Ishikawa (cell line): ENCODE results near the gene CERS3.

ENCODE experiments used
- CEBPB ChIP-seq: IDR thresholded peaks from 2 replicates; pipeline ENCODE4 v1.6.1; 2012
- CREB1 ChIP-seq: IDR thresholded peaks from 2 replicates; pipeline ENCODE4 v1.6.1; 2012; ENCODE audit warnings: low read depth
- EGR1 ChIP-seq: IDR thresholded peaks from 2 replicates; pipeline ENCODE4 v1.6.1; 2012
- EP300 ChIP-seq: IDR thresholded peaks from 2 replicates; pipeline ENCODE4 v1.6.1; 2012; ENCODE audit warnings: borderline replicate concordance
- FOXM1 ChIP-seq: IDR thresholded peaks from 2 replicates; pipeline ENCODE4 v1.6.1; 2012; ENCODE audit warnings: low read depth, borderline replicate concordance
- MAX ChIP-seq: IDR thresholded peaks from 2 replicates; pipeline ENCODE4 v1.6.1; 2012
- NFIC ChIP-seq: IDR thresholded peaks from 2 replicates; pipeline ENCODE4 v1.6.1; 2012
- RAD21 ChIP-seq: IDR thresholded peaks from 2 replicates; pipeline ENCODE4 v1.6.1; 2012; ENCODE audit warnings: low read depth
- TAF1 ChIP-seq: IDR thresholded peaks from 2 replicates; pipeline ENCODE4 v1.6.1; 2012; ENCODE audit warnings: low read depth, mild to moderate bottlenecking
- TCF12 ChIP-seq: IDR thresholded peaks from 2 replicates; pipeline ENCODE4 v1.6.1; 2012; ENCODE audit warnings: low read depth
- TEAD4 ChIP-seq: IDR thresholded peaks from 2 replicates; pipeline ENCODE4 v1.6.1; 2012
- USF1 ChIP-seq: IDR thresholded peaks from 2 replicates; pipeline ENCODE4 v1.6.1; 2012
- YY1 ChIP-seq: IDR thresholded peaks from 2 replicates; pipeline ENCODE4 v1.6.1; 2012; ENCODE audit warnings: low read depth
- ZBTB7A ChIP-seq: IDR thresholded peaks from 2 replicates; pipeline ENCODE4 v1.6.1; 2012; ENCODE audit warnings: low read depth
- TF ChIP-seq, protein P1 (sequence below): IDR thresholded peaks from 2 replicates; pipeline ENCODE4 v1.6.1; 2012; ENCODE audit warnings: low read depth, mild to moderate bottlenecking

CERS3 gene

GRCh38 chr15:100516643-100517512, 11.9 kb downstream of the CERS3 start:
- TF ChIP-seq USF1 (no peak), TCF12 (no peak), CREB1 (no peak), NFIC (no peak), EGR1 (no peak), YY1 (no peak), ZBTB7A (no peak), TEAD4 (no peak), FOXM1 (no peak), TAF1 (no peak), CEBPB (no peak), MAX (no peak), EP300 (no peak), RAD21 (no peak)
- TF ChIP-seq, protein P1, sequence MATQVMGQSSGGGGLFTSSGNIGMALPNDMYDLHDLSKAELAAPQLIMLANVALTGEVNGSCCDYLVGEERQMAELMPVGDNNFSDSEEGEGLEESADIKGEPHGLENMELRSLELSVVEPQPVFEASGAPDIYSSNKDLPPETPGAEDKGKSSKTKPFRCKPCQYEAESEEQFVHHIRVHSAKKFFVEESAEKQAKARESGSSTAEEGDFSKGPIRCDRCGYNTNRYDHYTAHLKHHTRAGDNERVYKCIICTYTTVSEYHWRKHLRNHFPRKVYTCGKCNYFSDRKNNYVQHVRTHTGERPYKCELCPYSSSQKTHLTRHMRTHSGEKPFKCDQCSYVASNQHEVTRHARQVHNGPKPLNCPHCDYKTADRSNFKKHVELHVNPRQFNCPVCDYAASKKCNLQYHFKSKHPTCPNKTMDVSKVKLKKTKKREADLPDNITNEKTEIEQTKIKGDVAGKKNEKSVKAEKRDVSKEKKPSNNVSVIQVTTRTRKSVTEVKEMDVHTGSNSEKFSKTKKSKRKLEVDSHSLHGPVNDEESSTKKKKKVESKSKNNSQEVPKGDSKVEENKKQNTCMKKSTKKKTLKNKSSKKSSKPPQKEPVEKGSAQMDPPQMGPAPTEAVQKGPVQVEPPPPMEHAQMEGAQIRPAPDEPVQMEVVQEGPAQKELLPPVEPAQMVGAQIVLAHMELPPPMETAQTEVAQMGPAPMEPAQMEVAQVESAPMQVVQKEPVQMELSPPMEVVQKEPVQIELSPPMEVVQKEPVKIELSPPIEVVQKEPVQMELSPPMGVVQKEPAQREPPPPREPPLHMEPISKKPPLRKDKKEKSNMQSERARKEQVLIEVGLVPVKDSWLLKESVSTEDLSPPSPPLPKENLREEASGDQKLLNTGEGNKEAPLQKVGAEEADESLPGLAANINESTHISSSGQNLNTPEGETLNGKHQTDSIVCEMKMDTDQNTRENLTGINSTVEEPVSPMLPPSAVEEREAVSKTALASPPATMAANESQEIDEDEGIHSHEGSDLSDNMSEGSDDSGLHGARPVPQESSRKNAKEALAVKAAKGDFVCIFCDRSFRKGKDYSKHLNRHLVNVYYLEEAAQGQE = no peak

- TF ChIP-seq RAD21 (no peak), EP300 (no peak), FOXM1 (no peak), EGR1 (no peak), MAX (no peak), TAF1 (no peak), CREB1 (no peak), NFIC (no peak), YY1 (no peak), TCF12 (no peak)
- TF ChIP-seq, protein P1 = no peak
These were observed 13.0 kb downstream of the CERS3 start for GRCh38 chr15:100515758-100516157.

GRCh38 chr15:100508641-100509300, 20.0 kb downstream of the CERS3 start:
- TF ChIP-seq FOXM1 = no peak

DNA sequence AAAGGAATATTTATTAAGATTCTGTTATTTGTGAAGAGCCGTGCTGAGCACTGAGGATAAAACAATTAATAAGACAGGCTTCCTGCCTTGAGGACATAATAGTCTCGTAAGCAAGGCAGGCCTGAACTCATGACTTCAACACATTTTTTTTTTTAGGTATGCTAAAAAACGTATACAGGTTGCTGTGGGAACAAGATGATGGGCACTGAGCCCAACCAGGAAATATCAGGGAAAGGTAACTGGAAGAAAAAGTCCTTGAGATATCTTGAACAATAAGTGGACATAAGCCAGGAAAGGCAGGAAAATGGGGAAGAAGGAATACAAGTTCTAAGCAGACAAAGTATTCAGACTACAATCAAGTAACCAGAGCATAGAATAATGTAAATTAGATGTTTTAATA, 26.1 kb downstream of the CERS3 start:
- no peak for TF ChIP-seq TCF12
- no peak for TF ChIP-seq EGR1
- TF ChIP-seq ZBTB7A = no peak
- no peak for TF ChIP-seq FOXM1
- TF ChIP-seq YY1 = no peak
- TF ChIP-seq NFIC = no peak

DNA sequence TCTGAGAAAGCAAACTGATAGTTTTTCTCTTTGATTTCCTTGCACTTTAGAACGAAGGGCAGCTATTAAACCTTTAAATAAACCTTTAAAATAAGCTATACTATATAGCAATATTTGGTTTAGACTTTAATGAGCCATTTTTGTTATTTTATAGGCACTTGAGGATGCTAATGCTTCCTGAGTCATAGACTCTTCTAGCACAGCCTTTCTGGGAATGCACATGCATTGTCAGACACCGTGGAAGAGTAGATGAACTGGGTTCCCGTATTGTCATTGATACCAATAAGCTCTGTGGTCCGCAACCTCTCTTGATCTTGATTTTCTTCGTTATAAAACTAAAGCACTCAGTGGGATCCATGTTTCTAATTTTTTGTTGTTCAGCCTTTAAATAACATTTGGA, 27.6 kb downstream of the CERS3 start:
- TF ChIP-seq USF1 = no peak
- no peak for TF ChIP-seq CREB1
- TF ChIP-seq FOXM1 = no peak
- no peak for TF ChIP-seq CEBPB
- TF ChIP-seq YY1 = no peak
- TF ChIP-seq EGR1 = no peak
- TF ChIP-seq, protein P1 = no peak
- no peak for TF ChIP-seq TCF12
- no peak for TF ChIP-seq EP300
- TF ChIP-seq TAF1 = no peak
- TF ChIP-seq NFIC = no peak
- TF ChIP-seq MAX = no peak
- TF ChIP-seq RAD21 = no peak
- TF ChIP-seq TEAD4 = no peak
- TF ChIP-seq ZBTB7A = no peak
